ENCODE results near the gene DAND5.

DNA sequence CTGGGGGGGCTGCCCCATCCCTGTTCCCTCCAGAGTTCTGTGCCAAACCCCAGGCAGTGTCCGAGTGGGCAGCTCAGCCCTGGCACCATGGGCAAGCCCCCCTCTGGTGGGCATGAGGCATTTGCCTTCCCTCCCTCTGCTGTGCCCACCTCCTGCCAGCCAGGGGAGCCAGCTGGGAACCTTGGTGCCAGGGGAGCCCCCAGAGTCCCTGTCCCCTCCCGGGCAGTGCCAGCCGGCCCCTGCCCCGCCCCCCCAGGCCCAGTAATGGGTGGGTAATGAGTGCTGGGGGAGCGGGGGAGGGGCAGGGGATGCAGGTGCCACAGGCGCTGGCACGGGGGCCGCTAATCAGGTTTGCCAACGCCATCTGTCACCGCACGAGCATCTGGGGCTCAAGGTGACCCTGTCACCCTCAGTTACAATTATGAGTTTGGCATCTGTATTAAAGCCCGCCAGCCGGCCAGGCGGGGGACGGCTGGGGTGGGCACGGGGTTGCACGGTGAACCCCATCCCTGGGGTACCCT, 5.9 kb downstream of the DAND5 start:
- TF ChIP-seq EP300 (IDR thresholded peaks at IDR 0.05) (no peak), POLR2A (IDR thresholded peaks at IDR 0.05) (no peak)
- TF ChIP-seq, protein P1, sequence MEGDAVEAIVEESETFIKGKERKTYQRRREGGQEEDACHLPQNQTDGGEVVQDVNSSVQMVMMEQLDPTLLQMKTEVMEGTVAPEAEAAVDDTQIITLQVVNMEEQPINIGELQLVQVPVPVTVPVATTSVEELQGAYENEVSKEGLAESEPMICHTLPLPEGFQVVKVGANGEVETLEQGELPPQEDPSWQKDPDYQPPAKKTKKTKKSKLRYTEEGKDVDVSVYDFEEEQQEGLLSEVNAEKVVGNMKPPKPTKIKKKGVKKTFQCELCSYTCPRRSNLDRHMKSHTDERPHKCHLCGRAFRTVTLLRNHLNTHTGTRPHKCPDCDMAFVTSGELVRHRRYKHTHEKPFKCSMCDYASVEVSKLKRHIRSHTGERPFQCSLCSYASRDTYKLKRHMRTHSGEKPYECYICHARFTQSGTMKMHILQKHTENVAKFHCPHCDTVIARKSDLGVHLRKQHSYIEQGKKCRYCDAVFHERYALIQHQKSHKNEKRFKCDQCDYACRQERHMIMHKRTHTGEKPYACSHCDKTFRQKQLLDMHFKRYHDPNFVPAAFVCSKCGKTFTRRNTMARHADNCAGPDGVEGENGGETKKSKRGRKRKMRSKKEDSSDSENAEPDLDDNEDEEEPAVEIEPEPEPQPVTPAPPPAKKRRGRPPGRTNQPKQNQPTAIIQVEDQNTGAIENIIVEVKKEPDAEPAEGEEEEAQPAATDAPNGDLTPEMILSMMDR (IDR thresholded peaks at IDR 0.05) = no peak
